HG02870 (cell line): ENCODE results near the gene UQCRC1.

Experiments
- ATAC-seq: cut with Tn5 transposase; IDR thresholded peaks from one replicate; pipeline ENCODE4 v1.9.1; 2021; ENCODE audit warnings: mild to moderate bottlenecking, moderate library complexity; ENCODE audit not compliant: unreplicated experiment

The UQCRC1 gene

GRCh38 chr3:48599509-48600285 lies 9.7 kb downstream of the UQCRC1 start:
- ATAC-seq: no peak

- no peak for ATAC-seq
Measured at GRCh38 chr3:48599077-48599501, 10.4 kb downstream of the UQCRC1 start.

GRCh38 chr3:48598323-48599076 lies 10.9 kb downstream of the UQCRC1 start:
- no peak for ATAC-seq

DNA sequence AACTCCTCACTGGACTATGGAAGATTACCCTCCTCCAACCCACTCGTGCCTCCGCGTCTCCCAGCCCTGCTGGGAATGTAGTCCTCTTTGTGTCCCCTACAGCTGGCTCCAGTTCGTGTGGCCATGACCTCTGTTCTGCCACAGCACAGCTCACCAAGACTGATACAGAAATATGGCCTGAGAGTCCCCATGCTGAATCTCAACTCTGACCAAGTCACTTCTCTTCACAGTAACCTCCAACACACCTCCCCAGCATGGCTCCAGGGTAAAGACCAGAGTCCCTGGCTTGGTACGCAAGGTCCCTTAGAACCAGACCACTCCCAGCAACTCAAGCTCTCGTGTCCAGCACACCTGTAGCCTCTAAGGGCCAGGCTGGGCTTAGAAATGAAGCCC lies 12.0 kb downstream of the UQCRC1 start:
- no peak for ATAC-seq

DNA sequence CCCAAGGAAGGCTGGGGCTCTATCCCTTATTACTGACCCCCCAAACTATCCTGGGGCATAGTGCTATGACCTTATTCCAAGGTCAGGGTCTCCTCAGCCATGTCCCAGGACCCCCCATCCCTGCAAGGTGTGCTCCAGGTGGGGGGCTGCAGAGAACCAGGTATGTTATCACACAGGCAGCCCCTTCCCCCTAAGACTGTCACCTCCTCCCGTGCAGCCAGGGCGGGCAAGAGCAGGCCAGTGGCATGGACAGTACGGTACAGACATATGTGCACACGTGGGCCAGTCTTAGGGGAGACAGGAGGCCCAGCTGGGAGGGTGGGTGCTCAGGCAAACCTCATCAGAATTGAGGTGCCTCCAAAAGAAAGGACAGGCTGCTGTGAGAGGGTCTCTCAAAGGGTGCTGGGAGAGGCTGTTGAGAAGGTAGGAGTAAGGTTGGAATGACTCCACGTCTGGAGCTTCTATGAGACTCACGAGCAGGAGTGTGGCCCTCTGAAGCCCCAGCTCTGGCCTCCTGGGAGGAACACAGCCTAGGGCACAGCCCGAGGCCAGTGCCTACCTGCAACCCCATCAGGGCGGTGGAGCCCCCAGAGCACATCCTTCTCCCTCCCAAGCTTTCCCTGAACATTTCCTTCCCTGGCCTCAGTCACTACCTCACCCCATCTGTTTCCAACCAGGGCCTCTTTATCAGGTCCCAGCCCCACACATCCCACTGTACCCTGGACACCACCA lies 12.6 kb downstream of the UQCRC1 start:
- ATAC-seq: no peak

- ATAC-seq: no peak
Measured at GRCh38 chr3:48596157-48596556, 13.3 kb downstream of the UQCRC1 start.

DNA sequence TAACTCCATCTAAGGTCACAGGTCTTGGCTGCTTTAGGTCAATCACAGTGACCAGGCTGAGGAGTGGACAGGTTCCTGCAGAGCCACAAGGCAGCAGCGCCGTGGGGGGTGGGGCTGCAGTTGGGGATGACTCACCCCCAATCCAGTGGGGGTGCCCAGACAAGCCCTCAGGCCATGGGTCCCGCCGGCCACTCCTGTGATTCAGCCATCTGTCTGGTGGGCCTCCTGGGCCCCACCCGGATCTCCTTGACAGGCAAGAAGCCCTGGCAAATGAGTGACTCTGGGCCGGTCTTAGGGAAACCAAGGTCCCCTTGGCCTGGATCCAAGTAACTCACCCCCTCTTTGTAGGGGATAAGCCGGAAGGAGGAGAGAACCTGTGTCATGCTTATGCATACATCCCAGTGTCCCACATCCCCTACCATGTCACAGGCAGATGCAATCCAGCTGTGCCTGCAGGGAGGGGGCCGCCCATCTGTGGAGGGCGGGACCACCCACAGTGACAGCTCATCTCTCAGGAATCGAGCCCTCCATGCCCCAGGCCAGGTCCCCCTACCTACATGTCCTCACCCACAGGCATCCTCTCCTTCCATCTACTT lies 13.8 kb downstream of the UQCRC1 start:
- no peak for ATAC-seq

DNA sequence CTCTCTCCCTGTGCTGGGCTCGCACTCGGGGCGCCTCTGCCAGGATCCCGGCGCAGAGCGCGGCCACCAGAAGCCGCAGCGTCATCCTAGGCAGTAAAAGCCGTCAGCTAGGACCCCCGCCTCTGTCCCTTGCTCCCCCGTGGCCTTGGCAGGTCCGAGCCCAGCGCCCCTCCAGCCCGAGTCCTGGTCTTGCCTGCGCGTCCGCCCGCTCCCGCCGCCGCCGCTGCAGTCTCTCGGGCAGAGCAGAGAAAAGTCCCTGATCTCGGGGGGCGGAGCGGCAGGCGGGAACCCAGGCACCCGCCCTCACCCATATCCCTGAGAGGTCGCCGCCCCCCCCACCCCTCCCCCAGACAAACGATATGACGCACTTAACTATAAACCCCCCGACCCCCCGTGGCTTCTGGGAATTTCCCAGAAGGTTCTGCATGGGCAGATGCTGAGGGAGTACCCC lies 14.3 kb downstream of the UQCRC1 start, which contains the start of gene COL7A1:
TSS of gene COL7A1 (minus strand) at position 255 of the 451 bp plus-strand sequence. CDS start at position 85, 170 bp downstream.
- no peak for ATAC-seq

- no peak for ATAC-seq
Measured at GRCh38 chr3:48594417-48595049, 14.9 kb downstream of the UQCRC1 start.

DNA sequence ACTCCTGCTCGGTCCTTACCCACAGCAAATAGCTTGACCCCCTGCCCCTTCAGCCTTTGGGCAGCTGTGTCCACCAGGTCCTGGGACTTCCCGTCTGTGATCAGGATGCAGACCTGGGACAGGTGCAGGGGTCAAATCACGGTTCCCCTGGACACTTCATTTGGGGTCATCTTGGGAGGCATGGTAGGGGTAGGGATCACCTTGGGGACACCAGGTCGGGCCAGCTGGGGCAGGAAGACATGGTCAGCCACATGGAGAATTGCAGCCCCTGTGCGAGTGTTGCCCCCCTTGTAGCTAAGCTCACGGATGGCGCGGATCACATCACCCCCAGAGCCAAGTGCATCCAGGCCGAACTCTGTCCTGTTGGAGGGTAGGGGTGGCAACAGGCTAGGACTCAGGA lies 16.1 kb downstream of the UQCRC1 start:
- no peak for ATAC-seq

- ATAC-seq: no peak
Measured at GRCh38 chr3:48592519-48593087, 16.8 kb downstream of the UQCRC1 start.

DNA sequence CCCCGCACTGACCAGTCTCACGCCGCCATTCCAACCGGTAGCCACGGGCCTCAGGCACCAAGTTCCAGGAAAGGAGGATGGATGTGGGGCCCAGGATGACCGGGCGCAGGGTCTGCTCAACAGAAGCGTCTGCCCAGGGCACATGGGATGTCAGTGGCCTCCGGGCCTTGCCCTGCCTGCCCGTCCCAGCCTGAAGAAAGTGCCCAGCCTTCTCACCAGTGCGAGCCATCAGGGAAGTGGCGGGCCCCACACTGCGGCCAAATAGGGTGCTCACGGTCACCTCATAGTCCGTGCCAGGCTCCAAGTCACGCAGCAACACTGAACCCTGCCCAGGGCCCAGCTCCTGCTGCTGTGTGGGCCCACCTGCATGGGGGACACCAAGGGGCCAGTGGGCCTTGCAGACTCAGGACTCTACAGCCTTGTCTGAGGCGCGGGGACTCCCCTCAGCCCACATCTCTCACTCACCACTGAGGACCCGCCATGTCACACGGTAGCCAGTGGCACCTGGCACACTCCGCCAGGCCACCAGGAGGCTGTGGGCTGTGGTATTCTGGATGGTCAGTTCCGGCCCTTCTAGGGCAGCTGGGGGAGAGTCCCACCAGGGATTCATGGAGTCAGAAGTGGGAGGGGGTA lies 17.4 kb downstream of the UQCRC1 start:
- ATAC-seq: no peak

DNA sequence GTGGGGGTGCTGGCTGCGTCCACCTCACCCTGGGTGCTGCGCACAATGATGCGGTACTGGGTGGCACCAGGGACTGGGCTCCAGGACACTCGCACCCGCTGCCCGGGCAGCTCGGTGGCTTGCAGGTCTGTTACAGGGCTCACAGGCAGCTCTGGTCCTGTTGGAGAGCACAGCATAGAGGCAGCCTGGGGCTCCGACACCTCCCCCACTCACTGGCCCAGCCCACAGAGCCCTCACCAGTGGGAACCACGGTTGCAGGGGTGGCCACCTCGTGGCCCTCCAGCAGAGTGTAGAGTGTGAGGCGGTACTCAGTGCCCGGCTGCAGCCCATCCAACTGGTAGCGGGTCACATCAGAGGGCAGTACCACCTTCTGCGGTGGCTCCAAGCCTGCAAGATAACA lies 18.0 kb downstream of the UQCRC1 start:
- no peak for ATAC-seq

DNA sequence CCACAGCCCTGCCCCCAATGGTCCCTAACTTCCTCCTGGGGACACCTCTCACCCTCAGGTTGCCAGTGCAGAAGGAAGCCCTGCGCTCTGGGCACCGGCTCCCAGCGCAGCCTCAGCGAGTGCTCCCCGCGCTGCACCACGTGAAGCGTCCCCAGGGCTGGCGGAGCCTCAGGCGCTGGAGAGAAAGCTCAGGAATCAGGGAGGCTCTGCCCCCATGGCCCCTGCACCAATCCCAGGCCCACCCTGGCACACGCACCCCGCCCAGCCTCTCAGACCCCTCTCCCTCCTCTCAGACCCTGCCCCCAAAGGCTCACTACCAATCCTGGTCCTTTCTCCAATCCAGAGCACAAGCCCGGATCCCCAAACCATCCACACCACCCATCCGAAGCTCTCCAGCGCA lies 21.2 kb downstream of the UQCRC1 start:
- ATAC-seq: no peak

GRCh38 chr3:48587686-48588085 lies 21.8 kb downstream of the UQCRC1 start:
- no peak for ATAC-seq

DNA sequence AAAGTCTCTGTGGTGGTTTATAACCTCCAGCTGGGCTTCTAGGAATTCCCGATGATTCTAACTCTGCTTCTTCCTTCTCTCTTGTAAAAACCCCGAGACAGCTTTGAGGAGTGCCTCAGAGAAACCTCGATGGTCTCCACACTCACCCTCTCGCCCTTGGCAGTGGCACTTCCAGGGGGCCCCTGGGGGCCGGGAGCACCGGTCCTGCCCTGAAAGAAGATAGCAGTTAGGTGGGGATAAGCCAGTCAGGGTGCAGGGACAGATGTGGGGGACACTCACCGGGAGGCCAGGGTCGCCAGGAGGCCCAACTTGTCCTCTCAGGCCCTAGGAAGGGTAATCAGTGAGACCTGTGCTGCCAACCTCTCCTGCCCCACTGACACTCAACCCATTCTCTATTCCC lies 24.0 kb downstream of the UQCRC1 start:
- no peak for ATAC-seq

DNA sequence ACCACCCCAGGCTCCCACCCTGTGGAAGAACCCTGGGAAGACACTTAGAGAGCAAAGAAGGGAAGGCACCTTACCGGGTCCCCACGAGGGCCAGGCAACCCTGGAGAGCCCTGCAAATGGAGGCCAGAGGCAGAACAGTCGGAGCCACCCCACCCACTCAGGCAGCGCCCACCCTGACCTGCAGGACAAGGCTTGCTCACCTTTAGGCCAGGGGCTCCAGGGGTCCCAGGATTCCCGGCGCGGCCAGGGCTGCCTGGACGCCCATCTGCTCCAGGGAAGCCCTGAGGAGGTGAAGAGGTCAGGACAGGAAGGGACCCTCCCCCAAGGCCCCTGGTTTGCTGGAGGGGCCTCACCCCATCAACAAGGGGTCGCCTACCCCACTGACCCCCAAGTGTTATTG lies 24.6 kb downstream of the UQCRC1 start:
- no peak for ATAC-seq

GRCh38 chr3:48581621-48582481 lies 27.6 kb downstream of the UQCRC1 start:
- ATAC-seq: no peak

- ATAC-seq: no peak
Measured at GRCh38 chr3:48576647-48577046, 32.8 kb downstream of the UQCRC1 start.
